G401 (cell line): Measurements from ENCODE around the gene RBSN. TPM values are rescaled to one million over a fixed set of nuclear protein-coding genes. Genes with fewer than 3 reads are reported as not detected.

Experiments used
- DNase-seq: peaks from one replicate; pipeline ENCODE4 v3.0.0-alpha.2; 2015; ENCODE audit warnings: low spot score
- in situ Hi-C: cut with HindIII; loops from 2 replicates; pipeline ENCODE4 v1.10.0; 2016; ENCODE audit warnings: low sequenced_read_pairs, mixed read lengths
- total RNA-seq: library from RNA; depleted of rRNA; stranded (reverse); fragments of >200 nt; shearing (Covaris generic); gene quantifications from 2 replicates; pipeline ENCODE4 v1.2.3, GENCODE V29; 2014

Gene RBSN
- total RNA-seq, 1 experiment from 2014 or later: 21.7 TPM

- in situ Hi-C loops: no loop called here
Measured at GRCh38 chr3:15065550-15066007, 33.4 kb downstream of the RBSN start.

GRCh38 chr3:15064835-15065549 is 34.0 kb downstream of the RBSN start, which contains the start of gene MRPS25:
MRPS25 (minus strand) TSS chr3:15065315; CDS start chr3:15065194, 121 bp downstream.
- in situ Hi-C loops: no loop called here
- DNase-seq: peak; percentile 88

More at GRCh38 chr3:15065550-15066007, 33.4 kb downstream of the RBSN start:
- DNase-seq: no peak

GRCh38 chr3:15064299-15064834 is 34.6 kb downstream of the RBSN start:
- peak; percentile 24 for DNase-seq
- in situ Hi-C loops: no loop called here

- DNase-seq: no peak
- in situ Hi-C loops: no loop called here
Measured at GRCh38 chr3:15063656-15064286, 35.2 kb downstream of the RBSN start.

GRCh38 chr3:15063238-15063637 is 35.7 kb downstream of the RBSN start:
- in situ Hi-C loops: no loop called here
- no peak for DNase-seq

- no peak for DNase-seq
- in situ Hi-C loops: no loop called here
Measured at GRCh38 chr3:15060029-15060428, 38.9 kb downstream of the RBSN start.

- DNase-seq: no peak
- in situ Hi-C loops: no loop called here
Measured at GRCh38 chr3:15056676-15057404, 42.1 kb downstream of the RBSN start.

GRCh38 chr3:15055019-15055557 is 43.9 kb downstream of the RBSN start:
- in situ Hi-C loops: no loop called here
- DNase-seq: no peak

GRCh38 chr3:15053541-15053940 is 45.4 kb downstream of the RBSN start:
- no peak for DNase-seq
- in situ Hi-C loops: no loop called here

GRCh38 chr3:15052335-15053242 is 46.4 kb downstream of the RBSN start:
- DNase-seq: no peak
- in situ Hi-C loops: no loop called here

- in situ Hi-C loops: no loop called here
Measured at GRCh38 chr3:15051531-15051930, 47.4 kb downstream of the RBSN start.

GRCh38 chr3:15050405-15051092 is 48.4 kb downstream of the RBSN start:
- in situ Hi-C loops: no loop called here
- no peak for DNase-seq

More at GRCh38 chr3:15051531-15051930, 47.4 kb downstream of the RBSN start:
- peak; percentile 40 for DNase-seq

GRCh38 chr3:15049584-15049983 is 49.4 kb downstream of the RBSN start:
- in situ Hi-C loops: no loop called here
- DNase-seq: no peak

GRCh38 chr3:15045667-15046066 is 53.3 kb downstream of the RBSN start:
- in situ Hi-C loops: no loop called here
- DNase-seq: no peak

GRCh38 chr3:15044326-15044725 is 54.6 kb downstream of the RBSN start:
- DNase-seq: no peak
- in situ Hi-C loops: no loop called here

GRCh38 chr3:15043408-15044171 is 55.4 kb downstream of the RBSN start:
- in situ Hi-C loops: no loop called here
- DNase-seq: peak; percentile 32

GRCh38 chr3:15042936-15043335 is 56.0 kb downstream of the RBSN start:
- DNase-seq: no peak
- in situ Hi-C loops: no loop called here
